Measurements from ENCODE around the gene GNB1L. TPM values are rescaled to one million over a fixed set of nuclear protein-coding genes. Genes with fewer than 3 reads are reported as not detected.
A peak's percentile ranks its signal among the peaks of the same experiment; 100 is the strongest.

Gene GNB1L
- total and polyA plus RNA-seq, 5 donors: 2.1 to 4.9 (median 3.9) TPM

DNA sequence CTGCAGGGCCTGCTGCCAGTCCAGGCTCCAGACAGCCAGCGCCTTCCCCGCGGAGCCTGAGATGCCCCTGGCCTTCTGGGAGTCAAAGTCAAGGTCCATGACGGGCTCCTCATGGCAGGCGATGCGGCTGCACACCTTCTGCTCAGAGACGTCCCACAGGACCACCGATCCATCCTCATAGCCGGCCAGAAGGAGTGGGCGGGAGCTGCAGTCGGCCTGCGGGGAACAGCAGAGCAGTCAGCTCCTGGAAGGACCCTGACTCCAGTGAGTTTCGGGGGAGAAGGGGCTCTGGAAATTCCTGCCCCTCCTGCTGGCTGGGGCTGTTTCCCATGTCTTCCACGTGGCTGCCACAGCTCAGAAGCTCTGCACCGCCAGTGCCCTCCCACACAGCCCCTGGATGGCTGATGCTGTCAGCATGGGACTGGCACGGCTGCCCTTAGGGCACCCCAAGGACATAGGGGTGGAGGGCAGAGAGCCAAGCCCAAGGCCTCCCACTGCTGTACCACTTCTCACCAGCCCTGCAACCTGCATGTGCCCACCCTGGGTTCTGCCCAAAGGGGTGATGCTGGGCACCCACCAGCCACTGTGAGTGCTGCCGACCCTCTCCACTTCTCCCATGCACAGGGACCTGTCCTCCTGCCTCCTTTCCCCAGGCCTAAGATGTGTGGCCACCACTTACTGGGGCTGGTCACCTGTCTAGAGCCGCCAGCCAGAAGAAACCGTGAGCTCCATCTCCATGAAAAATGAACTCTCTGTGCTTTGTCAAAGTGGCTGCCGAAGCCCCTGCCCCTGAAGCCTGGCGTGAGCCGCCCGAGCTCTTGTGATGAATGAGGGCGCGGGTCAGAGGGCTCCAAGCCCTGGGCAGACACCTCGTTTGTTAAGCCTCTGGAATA lies 52.4 kb downstream of the GNB1L start:
- 89% methylated on average over 26 of the region's 26 CpGs for WGBS
- Histone ChIP-seq H3K4me3 (ENCODE audit: low read length) (no peak overlapping the region), H3K4me1 (ENCODE audit: control insufficient read depth, insufficient read depth, low read length) (no peaks in the 10 kb centered on the region), H3K27me3 (ENCODE audit: control insufficient read depth, insufficient read depth) (no peaks in the 10 kb centered on the region), H3K9me3 (ENCODE audit: control insufficient read depth, low read length) (no peaks in the 10 kb centered on the region), H3K27ac (ENCODE audit: low read length) (no peak overlapping the region)
- intact Hi-C loops (cut with DNase I): no loop called here
- no peak for ATAC-seq
- peak in 2 of 3 donors; percentile 37 to 44 for DNase-seq

DNA sequence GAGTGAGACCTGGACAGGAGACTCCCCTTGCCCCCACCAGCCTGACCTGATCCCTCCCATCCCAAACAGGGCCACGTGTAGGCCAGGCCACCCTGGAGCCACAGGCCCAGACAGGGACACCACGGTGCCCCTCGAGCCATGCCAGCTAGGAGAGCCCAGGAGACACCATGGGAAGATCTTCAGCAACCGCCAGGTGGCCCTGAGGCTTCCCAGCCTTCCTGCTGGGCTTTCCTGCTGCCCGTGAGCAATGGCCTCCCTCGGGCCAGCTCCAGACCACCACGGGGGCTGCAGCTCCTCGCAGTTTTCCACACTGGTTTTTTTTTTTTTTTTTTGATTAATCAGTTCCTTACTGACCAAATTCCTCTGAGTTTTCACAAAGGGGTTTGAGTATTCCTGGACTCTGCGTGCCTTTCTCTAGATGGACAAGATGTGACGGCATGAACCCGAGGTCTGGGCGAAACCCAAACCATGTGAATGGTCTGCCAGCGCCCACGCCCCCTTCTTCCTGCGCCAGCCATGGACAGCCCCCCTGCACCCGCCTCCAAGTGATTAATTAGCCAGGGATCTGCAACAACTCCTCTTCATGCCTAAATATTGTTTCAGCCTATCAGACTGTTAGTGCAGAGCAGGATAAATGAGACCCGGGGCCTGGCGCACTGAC lies 53.2 kb downstream of the GNB1L start:
- no peaks in the 10 kb centered on the region for H3K27me3 ChIP-seq (ENCODE audit: control insufficient read depth, insufficient read depth)
- intact Hi-C loops (cut with DNase I): no loop called here
- DNase-seq (peak in 2 of 3 donors; percentile 23 to 35), ATAC-seq (no peak)
- no peaks in the 10 kb centered on the region for H3K9me3 ChIP-seq (ENCODE audit: control insufficient read depth, low read length)
- 84% methylated on average over 18 of the region's 18 CpGs for WGBS
- H3K27ac ChIP-seq (ENCODE audit: low read length): no peak overlapping the region
- H3K4me1 ChIP-seq (ENCODE audit: control insufficient read depth, insufficient read depth, low read length): no peaks in the 10 kb centered on the region
- no peak overlapping the region for H3K4me3 ChIP-seq (ENCODE audit: low read length)

DNA sequence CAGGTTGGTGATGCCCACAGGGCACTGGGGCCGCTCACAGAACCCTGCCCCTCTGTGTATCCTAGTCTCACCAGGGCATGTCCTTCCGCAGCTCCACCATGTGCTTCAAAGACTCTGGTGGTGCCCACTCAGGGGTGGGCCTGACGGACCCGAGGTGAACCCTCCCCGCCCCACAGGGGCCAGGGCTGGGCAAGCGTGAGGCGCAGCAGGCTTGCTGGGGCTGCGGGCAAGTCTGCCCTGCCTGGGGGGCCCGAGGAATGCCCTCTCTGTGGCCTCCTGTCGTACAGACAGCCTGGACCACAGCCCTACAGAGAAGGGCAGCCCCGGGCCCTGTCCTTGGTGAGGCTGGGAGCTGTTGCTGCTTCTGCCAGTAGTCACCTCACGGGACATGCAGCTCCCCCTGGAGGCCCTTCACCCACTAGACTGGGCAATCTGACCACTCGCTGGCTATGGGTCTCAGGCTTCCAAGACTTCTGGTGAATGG lies 53.9 kb downstream of the GNB1L start:
- 87% methylated on average over 13 of the region's 13 CpGs for WGBS
- DNase-seq (peak in 2 of 3 donors; percentile 64 to 74), ATAC-seq (peak in 1 of 2 donors; percentile 25)
- Histone ChIP-seq H3K4me3 (ENCODE audit: low read length) (no peak overlapping the region), H3K4me1 (ENCODE audit: control insufficient read depth, insufficient read depth, low read length) (no peaks in the 10 kb centered on the region), H3K27ac (ENCODE audit: low read length) (no peak overlapping the region), H3K27me3 (ENCODE audit: control insufficient read depth, insufficient read depth) (no peaks in the 10 kb centered on the region), H3K9me3 (ENCODE audit: control insufficient read depth, low read length) (no peaks in the 10 kb centered on the region)
- intact Hi-C loops (cut with DNase I): no loop called here

DNA sequence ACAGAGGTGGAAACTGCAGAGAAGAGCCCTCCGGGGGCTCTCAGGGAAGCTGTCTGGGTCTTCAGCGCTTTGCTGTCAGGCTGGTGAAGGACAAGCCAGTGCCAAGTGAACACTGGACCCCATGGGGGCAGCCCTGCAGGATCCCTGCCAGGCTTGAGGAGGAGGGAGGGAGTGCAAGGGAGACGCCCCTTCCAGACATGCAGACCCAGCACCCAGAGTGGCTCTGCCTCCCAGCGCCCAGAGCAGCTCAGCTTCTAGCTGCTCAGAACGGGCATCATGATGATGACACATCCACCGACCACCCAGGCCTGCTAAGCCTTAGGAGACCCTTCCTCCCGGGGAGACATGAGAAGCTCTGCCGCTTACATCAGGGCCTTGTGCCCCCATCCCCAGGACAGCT lies 54.4 kb downstream of the GNB1L start:
- 91% methylated on average over 8 of the region's 8 CpGs for WGBS
- H3K4me3 ChIP-seq (ENCODE audit: low read length): no peak overlapping the region

DNA sequence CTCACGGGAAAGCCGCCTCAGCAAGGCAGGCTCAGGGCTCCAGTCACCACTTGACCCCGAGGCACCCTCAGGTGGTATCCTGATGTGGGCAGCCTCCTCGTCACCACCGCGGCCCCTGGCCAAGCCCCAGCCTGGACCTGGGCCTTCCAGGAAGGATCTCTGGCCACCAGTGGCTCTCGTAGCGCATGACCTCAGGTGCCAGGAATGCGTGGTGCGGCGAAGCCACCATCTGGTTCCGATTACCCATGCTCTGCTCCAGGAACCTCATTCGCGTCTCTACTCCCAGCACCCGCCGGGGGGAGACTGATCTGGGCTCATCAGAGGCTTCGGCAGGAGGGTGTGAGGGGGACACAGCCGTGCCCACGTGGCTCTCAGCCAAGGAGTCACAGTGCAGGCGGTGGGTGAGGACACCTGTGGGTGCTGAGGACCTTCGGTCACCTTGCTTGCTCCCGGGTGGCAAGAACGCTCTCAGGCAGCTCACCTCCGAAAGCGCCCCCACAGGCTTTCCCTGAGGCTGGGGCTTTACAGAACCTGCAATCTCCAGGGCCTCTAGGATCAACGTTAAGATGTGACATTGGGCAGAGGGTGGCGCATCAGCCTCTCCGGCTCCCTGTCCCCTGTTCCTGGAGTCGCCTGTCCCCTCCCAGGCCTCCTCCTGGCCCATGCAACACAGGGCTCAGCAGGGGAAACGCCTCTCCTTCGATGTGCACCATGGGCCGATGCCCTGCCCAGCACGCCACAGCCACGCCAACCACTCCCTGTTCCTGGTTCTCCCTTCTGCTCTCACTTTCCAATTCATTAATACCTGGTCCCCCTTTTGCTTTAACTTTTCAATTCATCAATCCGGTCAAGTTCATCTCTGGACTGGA lies 55.1 kb downstream of the GNB1L start:
- ATAC-seq: peak; percentile 24 to 62
- DNase-seq: peak; percentile 60 to 76 (median 76)
- intact Hi-C loops (cut with DNase I): no loop called here

More for the DNA sequence above, 54.4 kb downstream of the GNB1L start:
- ATAC-seq (no peak), DNase-seq (peak in 2 of 3 donors; percentile 44 to 52)
- intact Hi-C loops (cut with DNase I): no loop called here
- no peaks in the 10 kb centered on the region for H3K9me3 ChIP-seq (ENCODE audit: control insufficient read depth, low read length)
- H3K4me1 ChIP-seq (ENCODE audit: control insufficient read depth, insufficient read depth, low read length): no peaks in the 10 kb centered on the region
- H3K27ac ChIP-seq (ENCODE audit: low read length): no peak overlapping the region
- no peaks in the 10 kb centered on the region for H3K27me3 ChIP-seq (ENCODE audit: control insufficient read depth, insufficient read depth)

DNA sequence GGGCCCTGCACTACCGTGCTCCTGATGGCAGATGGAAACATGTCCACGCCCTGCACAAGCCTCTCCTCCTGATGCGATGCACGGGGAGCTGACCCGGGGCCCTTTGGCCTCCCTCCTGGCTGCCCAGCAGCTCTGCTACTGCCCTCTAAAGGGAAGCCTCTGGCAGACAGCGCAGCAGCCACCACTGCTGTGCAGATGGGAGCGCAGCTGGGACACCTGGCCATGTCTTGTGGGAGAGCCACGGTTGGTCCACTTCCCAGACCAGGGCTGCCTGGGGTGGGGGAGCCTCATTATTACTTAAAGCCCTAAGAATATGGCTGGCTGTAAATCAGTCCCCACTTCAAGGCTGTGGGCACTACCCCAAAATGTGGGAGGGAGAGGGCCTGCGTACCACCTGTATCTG lies 55.8 kb downstream of the GNB1L start:
- H3K27me3 ChIP-seq (ENCODE audit: control insufficient read depth, insufficient read depth): no peaks in the 10 kb centered on the region
- H3K4me3 ChIP-seq (ENCODE audit: low read length): no peak overlapping the region
- intact Hi-C loops (cut with DNase I): no loop called here
- no peaks in the 10 kb centered on the region for H3K9me3 ChIP-seq (ENCODE audit: control insufficient read depth, low read length)
- ATAC-seq (peak; percentile 7 to 8), DNase-seq (peak in 1 of 3 donors; percentile 57)
- H3K27ac ChIP-seq (ENCODE audit: low read length): no peak overlapping the region
- no peaks in the 10 kb centered on the region for H3K4me1 ChIP-seq (ENCODE audit: control insufficient read depth, insufficient read depth, low read length)
- 66% methylated on average over 9 of the region's 9 CpGs for WGBS

More for the DNA sequence above, 55.1 kb downstream of the GNB1L start:
- no peak overlapping the region for H3K4me3 ChIP-seq (ENCODE audit: low read length)
- H3K9me3 ChIP-seq (ENCODE audit: control insufficient read depth, low read length): no peaks in the 10 kb centered on the region
- no peaks in the 10 kb centered on the region for H3K4me1 ChIP-seq (ENCODE audit: control insufficient read depth, insufficient read depth, low read length)
- H3K27me3 ChIP-seq (ENCODE audit: control insufficient read depth, insufficient read depth): no peaks in the 10 kb centered on the region
- H3K27ac ChIP-seq (ENCODE audit: low read length): no peak overlapping the region
- WGBS: 68% methylated on average over 35 of the region's 35 CpGs

DNA sequence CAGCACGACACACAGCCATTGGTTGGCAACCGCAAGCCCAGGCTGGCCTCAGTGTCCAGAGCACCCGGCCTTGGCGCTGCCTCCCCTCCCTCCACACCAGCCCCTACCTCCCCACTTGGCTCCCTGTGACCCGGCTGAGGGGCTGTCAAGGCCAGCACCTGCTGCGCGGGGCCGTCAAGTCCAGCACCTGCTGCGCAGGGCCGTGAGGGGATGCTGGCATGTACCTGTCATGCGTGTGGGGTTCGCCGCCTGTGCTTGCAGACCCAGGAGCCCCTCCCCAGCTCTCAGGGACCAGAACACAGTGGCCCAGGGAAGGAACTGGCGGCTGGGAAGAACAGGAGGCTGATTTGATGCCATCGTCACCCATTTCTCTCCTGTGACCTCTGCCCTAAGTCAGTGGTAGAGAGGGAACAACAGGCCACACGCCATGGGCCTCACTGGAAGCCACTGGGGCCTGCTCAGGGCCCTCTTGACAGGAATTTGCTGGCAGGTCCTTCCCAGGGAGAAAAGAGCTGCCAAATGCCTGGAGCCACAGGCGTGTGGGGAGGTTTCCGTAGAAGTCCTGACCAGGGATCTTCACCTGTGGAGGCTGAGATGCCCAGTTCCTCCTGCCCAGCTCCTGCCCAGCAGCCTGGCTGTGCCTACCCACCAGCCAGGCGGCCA lies 56.5 kb downstream of the GNB1L start:
- no peaks in the 10 kb centered on the region for H3K9me3 ChIP-seq (ENCODE audit: control insufficient read depth, low read length)
- ATAC-seq: peak in 1 of 2 donors; percentile 13
- H3K27ac ChIP-seq (ENCODE audit: low read length): no peak overlapping the region
- H3K4me3 ChIP-seq (ENCODE audit: low read length): no peak overlapping the region
- DNase-seq: peak in 2 of 3 donors; percentile 30 to 41
- H3K4me1 ChIP-seq (ENCODE audit: control insufficient read depth, insufficient read depth, low read length): no peaks in the 10 kb centered on the region
- no peaks in the 10 kb centered on the region for H3K27me3 ChIP-seq (ENCODE audit: control insufficient read depth, insufficient read depth)
- 92% methylated on average over 19 of the region's 19 CpGs for WGBS
- intact Hi-C loops (cut with DNase I): no loop called here

DNA sequence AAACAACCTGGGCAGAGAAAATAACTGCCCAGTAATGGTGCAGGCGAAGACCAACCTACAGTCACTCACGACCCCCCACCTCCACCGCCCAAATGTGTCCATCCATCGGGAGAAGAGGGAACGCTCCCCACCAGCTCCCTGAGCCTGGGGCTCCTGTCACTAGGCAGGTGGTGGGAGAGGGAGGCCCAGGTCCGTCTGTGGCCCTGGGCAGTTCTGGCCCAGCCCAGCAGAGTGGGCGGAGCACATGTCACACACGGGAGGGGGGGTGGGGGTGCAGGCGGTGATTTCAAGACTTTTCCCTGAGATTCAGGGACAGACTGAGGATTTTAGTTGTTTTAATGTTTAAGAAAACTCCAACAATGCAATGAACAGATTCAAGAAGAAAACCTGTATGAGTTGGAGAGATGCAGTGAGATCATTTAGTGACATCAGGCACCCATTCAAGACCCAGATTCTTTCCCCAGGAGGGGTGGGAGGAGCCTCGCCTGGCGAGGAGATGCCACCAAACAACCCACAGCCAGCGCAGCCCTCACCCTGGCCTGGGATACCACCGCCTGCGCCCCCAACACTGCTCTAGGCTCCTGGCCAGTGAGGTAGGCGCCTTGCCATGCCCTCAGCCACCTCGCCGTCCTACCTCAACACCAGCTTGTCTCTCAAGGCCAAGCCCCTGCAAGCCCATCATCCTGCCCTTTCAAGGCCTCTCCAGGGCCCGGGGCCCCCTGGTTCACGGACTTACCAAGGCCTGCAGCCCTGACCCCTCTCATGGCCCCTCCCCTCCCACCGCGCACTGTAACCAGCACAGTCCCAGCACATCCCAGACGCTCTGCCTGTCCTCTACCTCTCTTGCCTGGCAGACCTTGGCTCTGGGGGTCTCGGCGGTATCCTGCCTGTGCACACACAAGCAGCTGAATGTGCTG lies 57.3 kb downstream of the GNB1L start:
- ATAC-seq (peak in 1 of 2 donors; percentile 6), DNase-seq (peak in 2 of 3 donors; percentile 36 to 57)
- no peak overlapping the region for H3K27ac ChIP-seq (ENCODE audit: low read length)
- intact Hi-C loops (cut with DNase I): no loop called here
- H3K4me3 ChIP-seq (ENCODE audit: low read length): no peak overlapping the region
- no peaks in the 10 kb centered on the region for H3K9me3 ChIP-seq (ENCODE audit: control insufficient read depth, low read length)
- 80% methylated on average over 24 of the region's 24 CpGs for WGBS
- no peaks in the 10 kb centered on the region for H3K4me1 ChIP-seq (ENCODE audit: control insufficient read depth, insufficient read depth, low read length)
- no peaks in the 10 kb centered on the region for H3K27me3 ChIP-seq (ENCODE audit: control insufficient read depth, insufficient read depth)

DNA sequence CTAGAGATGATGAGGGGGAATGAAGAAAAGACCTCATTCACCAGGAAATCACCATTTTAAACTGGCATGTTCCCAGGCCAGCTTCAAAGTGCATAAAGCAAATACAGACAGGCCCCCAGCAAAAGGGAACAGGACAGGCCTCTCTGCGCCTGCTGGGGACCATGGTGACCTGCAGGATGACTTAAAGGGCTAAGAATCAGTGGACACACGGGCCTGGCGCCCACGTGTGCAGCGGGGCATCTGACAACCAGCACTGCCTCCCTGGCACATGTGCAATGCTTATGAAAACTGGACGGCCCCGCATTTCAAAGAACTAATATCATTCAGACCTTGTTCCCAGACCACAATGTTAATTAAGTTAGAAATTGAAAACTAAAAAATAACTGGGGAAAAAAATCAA lies 58.5 kb downstream of the GNB1L start:
- ATAC-seq (no peak), DNase-seq (peak in 2 of 3 donors; percentile 4 to 18)
- intact Hi-C loops (cut with DNase I): no loop called here
- WGBS: 87% methylated on average over 7 of the region's 7 CpGs
- no peaks in the 10 kb centered on the region for H3K9me3 ChIP-seq (ENCODE audit: control insufficient read depth, low read length)
- H3K27ac ChIP-seq (ENCODE audit: low read length): no peak overlapping the region
- no peaks in the 10 kb centered on the region for H3K4me1 ChIP-seq (ENCODE audit: control insufficient read depth, insufficient read depth, low read length)
- no peaks in the 10 kb centered on the region for H3K27me3 ChIP-seq (ENCODE audit: control insufficient read depth, insufficient read depth)
- H3K4me3 ChIP-seq (ENCODE audit: low read length): no peak overlapping the region

Measured in right cardiac atrium (tissue), 5 donors.